HG02588 (cell line): ENCODE data around the gene UBASH3B.

Experiments used
- ATAC-seq: cut with Tn5 transposase; IDR thresholded peaks from one replicate; pipeline ENCODE4 v1.9.1; 2021; ENCODE audit warnings: mild to moderate bottlenecking, moderate library complexity; ENCODE audit not compliant: unreplicated experiment

UBASH3B gene

GRCh38 chr11:122673701-122674100, 18.2 kb downstream of the UBASH3B start:
- ATAC-seq = no peak

DNA sequence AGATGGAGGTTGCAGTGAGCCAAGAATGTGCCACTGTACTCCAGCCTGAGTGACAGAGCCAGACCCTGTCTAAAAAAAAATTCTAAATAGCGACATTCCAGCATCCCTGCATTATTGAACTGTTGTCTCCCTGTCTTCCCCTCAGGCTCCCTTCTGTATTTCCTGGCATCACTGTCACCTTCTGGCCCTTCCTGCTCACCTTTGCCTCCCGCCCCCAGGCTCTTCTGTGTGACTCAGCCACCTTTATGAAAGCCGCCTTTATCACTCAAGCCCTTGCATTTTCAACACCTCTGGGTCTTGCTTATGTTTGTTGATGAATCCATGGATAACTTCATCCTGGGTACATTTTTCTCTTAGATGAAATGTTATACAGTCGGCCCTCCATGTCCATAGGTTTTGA, 21.1 kb downstream of the UBASH3B start:
- ATAC-seq = no peak

- ATAC-seq = no peak
Measured at GRCh38 chr11:122677256-122677655, 21.7 kb downstream of the UBASH3B start.

GRCh38 chr11:122678406-122678805, 22.9 kb downstream of the UBASH3B start:
- no peak for ATAC-seq

GRCh38 chr11:122679466-122679865, 23.9 kb downstream of the UBASH3B start:
- no peak for ATAC-seq

DNA sequence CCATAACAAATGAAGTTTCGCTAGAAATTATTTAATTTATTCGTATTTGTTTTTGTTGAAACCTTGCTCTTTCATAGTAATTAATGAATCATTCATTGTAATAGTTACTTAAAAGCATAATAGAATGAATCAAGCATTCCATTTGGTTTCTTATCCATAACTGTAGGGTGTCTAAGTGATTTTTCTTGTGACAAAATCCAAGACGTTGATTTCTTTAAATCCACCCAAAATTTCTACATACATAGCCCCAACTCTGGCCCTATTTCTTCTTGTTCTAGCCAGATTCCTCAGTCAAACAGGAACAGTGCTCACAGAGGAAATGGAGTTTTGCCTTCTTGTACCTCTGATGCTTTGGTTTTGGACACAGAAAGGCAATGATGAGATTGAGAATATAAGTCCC, 25.5 kb downstream of the UBASH3B start:
- no peak for ATAC-seq

DNA sequence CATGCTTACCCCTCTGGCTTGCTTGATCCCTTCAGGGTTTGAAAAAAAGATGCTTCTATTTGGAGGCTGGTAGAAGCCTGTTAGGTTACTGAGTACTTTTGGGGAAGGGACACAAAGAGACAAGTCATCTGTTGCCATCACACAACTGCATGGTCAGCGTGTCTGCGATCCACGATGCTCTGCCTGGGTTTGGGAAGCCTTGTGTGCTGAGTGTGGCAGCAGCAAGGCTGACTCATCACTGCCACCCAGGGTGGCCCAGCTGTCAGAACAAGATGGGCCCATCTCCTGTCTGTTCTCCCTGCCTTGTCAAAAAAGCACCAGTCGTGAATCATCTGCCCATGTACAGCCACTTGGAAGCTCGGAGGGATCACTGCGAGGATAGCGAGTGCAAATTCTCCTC, 26.2 kb downstream of the UBASH3B start:
- no peak for ATAC-seq

DNA sequence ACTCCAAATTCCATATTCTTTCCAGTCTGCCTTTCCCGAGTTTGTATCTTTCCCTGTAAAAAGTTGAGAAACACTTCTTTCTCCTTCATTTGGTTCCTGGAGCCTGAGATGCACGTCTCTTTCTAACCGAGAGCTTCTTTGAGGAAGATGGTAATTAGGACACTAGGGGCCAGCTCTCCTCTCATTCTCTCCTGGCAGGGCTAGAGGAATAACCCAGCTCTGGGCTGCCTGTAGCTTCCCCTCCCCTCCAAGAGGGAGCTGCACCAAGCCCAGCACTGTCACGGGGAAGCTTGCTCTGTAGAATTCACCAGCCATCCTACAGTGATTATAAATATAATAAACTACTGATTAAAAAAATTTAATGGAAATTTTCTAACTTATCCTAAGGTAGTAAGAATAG, 26.9 kb downstream of the UBASH3B start:
- no peak for ATAC-seq

GRCh38 chr11:122685041-122685440, 29.5 kb downstream of the UBASH3B start:
- no peak for ATAC-seq

DNA sequence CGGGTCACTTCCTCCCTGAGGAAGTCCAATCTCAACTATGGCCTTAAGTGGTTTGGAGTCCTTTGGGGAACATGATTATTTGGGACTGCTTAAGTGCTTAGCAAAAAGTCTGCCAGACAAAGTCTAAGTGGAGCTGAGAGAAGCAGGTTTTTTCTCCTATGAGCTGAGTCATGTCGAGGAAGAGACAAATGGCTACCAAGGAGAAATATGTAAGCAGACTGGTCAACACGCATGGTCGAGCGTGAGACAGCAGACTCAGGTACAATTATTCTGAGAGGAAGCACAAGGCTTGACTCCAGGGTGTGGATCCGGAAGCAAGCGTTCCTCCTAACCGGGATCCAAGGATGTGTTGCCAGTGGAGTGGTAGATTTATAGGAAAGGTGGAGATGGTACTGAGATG, 30.6 kb downstream of the UBASH3B start:
- no peak for ATAC-seq

GRCh38 chr11:122690384-122690783, 34.9 kb downstream of the UBASH3B start:
- no peak for ATAC-seq

DNA sequence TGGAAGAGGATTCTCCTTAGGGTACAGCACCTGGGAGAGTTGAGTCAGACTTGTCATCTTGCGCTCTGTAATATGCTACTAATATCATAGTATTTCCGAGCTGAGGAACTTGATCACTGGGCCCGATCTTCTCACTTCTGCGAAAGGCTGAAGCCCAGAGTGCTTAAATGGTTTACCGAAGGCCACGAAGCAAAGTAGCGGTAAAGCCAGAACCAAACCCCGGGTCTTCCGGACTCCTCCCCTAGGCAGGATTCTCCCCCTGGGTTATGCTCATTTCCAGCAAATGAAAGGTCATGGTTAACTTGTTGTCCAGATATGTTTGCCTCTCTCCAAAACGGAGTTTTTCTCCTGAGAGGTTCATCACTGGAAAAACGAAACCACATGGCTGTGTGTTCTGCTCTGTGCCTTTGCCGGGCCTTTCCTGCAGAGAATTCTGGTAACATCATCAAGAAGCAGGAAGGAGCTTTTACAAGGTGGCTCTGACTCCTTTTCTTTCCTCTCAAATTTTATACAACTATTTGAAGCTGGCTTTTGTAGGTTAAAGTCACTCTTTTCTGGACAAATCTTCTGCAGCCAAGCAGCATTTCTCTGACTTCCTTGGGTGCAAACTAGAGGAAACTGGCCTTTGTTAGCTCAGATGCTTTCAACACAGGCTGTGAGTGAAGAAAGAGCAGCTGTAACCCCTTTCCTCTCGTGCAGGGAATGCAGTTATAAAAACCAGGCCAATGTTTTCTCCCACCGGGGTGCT, 35.5 kb downstream of the UBASH3B start:
- no peak for ATAC-seq

GRCh38 chr11:122691549-122692150, 36.1 kb downstream of the UBASH3B start:
- ATAC-seq = no peak

DNA sequence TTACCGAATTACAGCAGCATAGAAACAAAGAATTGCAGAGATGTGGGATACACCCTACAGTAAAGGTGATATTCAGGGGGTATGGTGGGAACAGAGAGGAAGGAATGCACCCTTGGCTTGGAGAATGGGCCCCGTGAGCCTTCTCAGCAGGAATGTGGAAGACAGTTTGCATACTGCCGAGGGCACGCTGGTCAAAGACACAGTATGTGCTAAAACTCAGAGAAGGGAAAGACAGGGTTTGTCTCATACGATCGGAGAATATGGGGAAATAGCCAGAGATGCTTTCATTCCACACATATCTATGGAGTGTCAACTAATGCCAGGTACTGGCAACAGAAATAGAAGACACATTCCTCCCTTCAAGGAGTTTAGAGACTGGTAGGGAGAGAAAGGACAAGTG, 36.9 kb downstream of the UBASH3B start:
- ATAC-seq = no peak

GRCh38 chr11:122695076-122695615, 39.6 kb downstream of the UBASH3B start:
- ATAC-seq = no peak

DNA sequence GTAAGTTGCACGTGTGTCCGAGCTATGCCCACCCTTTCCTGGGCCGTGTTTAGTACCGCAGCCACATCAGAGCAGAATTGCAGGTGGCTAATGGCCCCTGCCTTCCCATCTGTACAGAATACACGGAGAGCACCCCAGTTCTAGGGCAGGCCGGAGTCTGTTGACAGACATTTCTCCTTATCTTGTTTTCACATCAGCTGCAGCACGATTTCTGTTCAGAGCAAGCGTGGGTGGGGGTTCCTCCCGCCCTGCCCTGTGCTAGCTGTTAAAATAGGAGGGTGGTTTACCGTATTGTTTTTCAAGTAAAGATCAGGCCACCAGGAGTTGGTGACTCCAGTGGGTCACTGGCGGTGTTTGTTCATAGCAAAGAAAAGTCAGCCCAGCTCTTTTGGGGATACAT, 41.1 kb downstream of the UBASH3B start:
- peak; percentile 47 for ATAC-seq

DNA sequence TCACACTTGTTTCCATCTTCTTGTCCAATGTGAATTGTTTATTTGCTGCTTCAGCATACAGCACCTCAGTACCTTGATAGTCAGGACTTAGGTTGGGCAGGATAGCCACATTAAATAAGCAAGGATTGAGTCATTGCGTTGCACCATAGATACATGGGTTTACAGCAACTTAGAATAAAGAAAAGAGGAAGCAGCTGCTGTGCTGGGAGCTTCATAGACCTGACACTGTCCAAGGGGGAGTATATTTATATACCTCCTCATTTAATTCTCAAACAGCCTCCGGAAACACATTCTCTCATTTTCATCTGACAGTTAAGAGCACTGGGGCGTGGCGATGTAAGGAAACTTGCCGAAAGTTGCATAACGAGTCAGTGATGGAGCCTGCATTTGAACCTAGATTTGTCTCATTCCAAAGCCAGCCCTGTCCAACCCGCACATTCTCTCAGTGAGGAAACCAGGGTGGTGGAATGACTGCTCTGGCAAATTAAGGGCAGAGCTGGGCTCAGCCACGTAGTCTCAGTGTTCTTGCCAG, 42.2 kb downstream of the UBASH3B start:
- peak; percentile 68 for ATAC-seq

DNA sequence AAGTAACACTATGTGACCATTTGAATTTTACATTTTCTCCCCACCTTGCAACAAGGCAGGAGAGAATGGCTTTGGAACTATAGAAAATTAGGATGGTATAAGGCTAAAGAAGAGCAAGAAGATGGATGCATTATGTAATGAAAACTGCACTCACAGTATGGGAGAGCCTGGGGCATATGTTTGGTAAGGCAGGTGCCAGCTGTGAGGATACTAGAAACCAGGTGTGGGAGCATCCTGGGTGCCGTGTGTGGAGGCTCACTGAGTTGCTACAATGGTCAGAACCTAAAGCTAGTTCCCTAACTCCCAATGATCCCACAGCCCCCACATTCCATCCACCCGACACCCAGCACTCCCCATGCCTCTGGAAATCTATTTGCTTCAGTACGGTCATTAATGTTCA, 42.9 kb downstream of the UBASH3B start:
- ATAC-seq = no peak

- no peak for ATAC-seq
Measured at GRCh38 chr11:122700666-122701065, 45.1 kb downstream of the UBASH3B start.

GRCh38 chr11:122701143-122701542, 45.6 kb downstream of the UBASH3B start:
- no peak for ATAC-seq

- no peak for ATAC-seq
Measured at GRCh38 chr11:122703541-122704272, 48.2 kb downstream of the UBASH3B start.

DNA sequence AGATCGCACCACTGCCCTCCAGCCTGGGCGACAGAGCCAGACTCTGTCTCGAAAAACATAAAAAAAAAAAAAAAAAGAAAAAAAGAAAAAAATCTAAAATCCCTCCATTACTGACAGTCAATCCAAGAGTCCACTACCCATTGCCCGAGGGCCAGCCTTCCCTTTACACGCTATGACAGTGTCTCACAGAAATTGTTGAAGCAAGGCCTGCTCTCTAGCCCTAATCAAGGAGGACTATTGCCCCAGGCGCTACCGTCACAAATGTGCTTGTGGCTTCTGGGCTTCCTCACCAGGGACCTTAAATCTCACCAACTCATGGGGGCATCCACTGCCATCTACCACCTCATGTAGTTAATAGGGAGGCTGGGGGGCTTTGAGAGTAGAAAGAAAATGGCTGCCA, 49.9 kb downstream of the UBASH3B start:
- ATAC-seq = no peak
